Measurements from ENCODE around the gene HBS1L.
A peak's percentile ranks its signal among the peaks of the same experiment; 100 is the strongest.
"Not testable (repeated sequence)": the region's sequence is repeated elsewhere in the genome, so short reads cannot be mapped to it uniquely, and the experiment has no call there.

HBS1L gene

GRCh38 chr6:135073756-135074393, 19.3 kb upstream of the HBS1L start:
- no peak for DNase-seq

GRCh38 chr6:135073217-135073616, 18.6 kb upstream of the HBS1L start:
- DNase-seq: no peak

GRCh38 chr6:135072753-135073152, 18.1 kb upstream of the HBS1L start:
- DNase-seq: no peak

GRCh38 chr6:135071541-135071940, 16.9 kb upstream of the HBS1L start:
- no peak for DNase-seq

GRCh38 chr6:135067911-135068310, 13.3 kb upstream of the HBS1L start:
- no peak for DNase-seq

- no peak for DNase-seq
Observed at GRCh38 chr6:135066806-135067205, 12.2 kb upstream of the HBS1L start.

- peak; percentile 28 for DNase-seq
Observed at GRCh38 chr6:135066397-135066796, 11.8 kb upstream of the HBS1L start.

GRCh38 chr6:135064586-135064985, 10.0 kb upstream of the HBS1L start:
- no peak for DNase-seq

GRCh38 chr6:135063926-135064325, 9.3 kb upstream of the HBS1L start:
- DNase-seq: no peak

- no peak for DNase-seq
Observed at GRCh38 chr6:135062735-135063134, 8.1 kb upstream of the HBS1L start.

GRCh38 chr6:135060076-135060475, 5.5 kb upstream of the HBS1L start:
- no peak for DNase-seq

GRCh38 chr6:135058299-135058698, 3.7 kb upstream of the HBS1L start:
- not testable (repeated sequence) for DNase-seq

GRCh38 chr6:135056632-135057031, 2.0 kb upstream of the HBS1L start:
- no peak for DNase-seq

- DNase-seq: no peak
Observed at GRCh38 chr6:135054226-135054568, 425 bp downstream of the HBS1L start.

- DNase-seq: no peak
Observed at GRCh38 chr6:135053406-135053805, 1.2 kb downstream of the HBS1L start.

GRCh38 chr6:135052939-135053338, 1.7 kb downstream of the HBS1L start:
- DNase-seq: no peak

GRCh38 chr6:135048915-135049314, 5.7 kb downstream of the HBS1L start:
- no peak for DNase-seq

- DNase-seq: no peak
Observed at GRCh38 chr6:135047336-135047735, 7.3 kb downstream of the HBS1L start.

GRCh38 chr6:135046912-135047311, 7.7 kb downstream of the HBS1L start:
- DNase-seq: no peak

GRCh38 chr6:135044639-135045038, 10.0 kb downstream of the HBS1L start:
- DNase-seq: no peak

- no peak for DNase-seq
Observed at GRCh38 chr6:135043846-135044245, 10.8 kb downstream of the HBS1L start.

GRCh38 chr6:135043364-135043763, 11.3 kb downstream of the HBS1L start:
- DNase-seq: no peak

- DNase-seq: no peak
Observed at GRCh38 chr6:135038335-135038734, 16.3 kb downstream of the HBS1L start.

GRCh38 chr6:135037541-135037940, 17.1 kb downstream of the HBS1L start:
- no peak for DNase-seq

GRCh38 chr6:135036731-135037420, 17.7 kb downstream of the HBS1L start:
- no peak for DNase-seq
